Suppressor macrophage treated with lipopolysaccharide for 1 hour (primary cell): ENCODE data around the gene PIGQ.
A peak's percentile ranks its signal among the peaks of the same experiment; 100 is the strongest.

Experiments used
- DNase-seq, 3 donors: peaks; one replicate each; pipeline ENCODE4 v3.0.0-alpha.2; 2020 to 2022

PIGQ gene

GRCh38 chr16:572865-573650, 3.3 kb downstream of the PIGQ start:
- DNase-seq: no peak

GRCh38 chr16:574021-574760, 4.4 kb downstream of the PIGQ start:
- no peak for DNase-seq

GRCh38 chr16:575354-576196, 5.8 kb downstream of the PIGQ start:
- DNase-seq: no peak

GRCh38 chr16:576197-576822, 6.5 kb downstream of the PIGQ start:
- DNase-seq: no peak

- DNase-seq: no peak
Observed at GRCh38 chr16:576823-577201, 7.0 kb downstream of the PIGQ start.

- no peak for DNase-seq
Observed at GRCh38 chr16:577796-578195, 8.0 kb downstream of the PIGQ start.

- no peak for DNase-seq
Observed at GRCh38 chr16:578232-578869, 8.6 kb downstream of the PIGQ start.

- peak; percentile 83 to 94 (median 89) for DNase-seq
Observed at GRCh38 chr16:578870-579405, 9.2 kb downstream of the PIGQ start.

- DNase-seq: no peak
Observed at GRCh38 chr16:580141-580945, 10.6 kb downstream of the PIGQ start.

GRCh38 chr16:580946-581498, 11.3 kb downstream of the PIGQ start:
- no peak for DNase-seq

GRCh38 chr16:582218-582613, 12.4 kb downstream of the PIGQ start:
- DNase-seq: no peak

GRCh38 chr16:582614-583331, 13.0 kb downstream of the PIGQ start:
- no peak for DNase-seq

- DNase-seq: no peak
Observed at GRCh38 chr16:583470-583814, 13.7 kb downstream of the PIGQ start.

GRCh38 chr16:583815-584591, 14.2 kb downstream of the PIGQ start:
- no peak for DNase-seq

GRCh38 chr16:585351-585750, 15.6 kb downstream of the PIGQ start:
- no peak for DNase-seq

GRCh38 chr16:586047-586644, 16.4 kb downstream of the PIGQ start:
- DNase-seq: no peak

GRCh38 chr16:586645-587590, 17.1 kb downstream of the PIGQ start:
- no peak for DNase-seq

- DNase-seq: peak in 1 of 3 donors; percentile 69
Observed at GRCh38 chr16:588639-588888, 18.8 kb downstream of the PIGQ start.
